HepG2 (cell line): ENCODE data around the gene SLC9B2. TPM values are rescaled to one million over a fixed set of nuclear protein-coding genes. Genes with fewer than 3 reads are reported as not detected.

Source experiments
- AHR ChIP-seq: IDR thresholded peaks from 2 replicates; pipeline ENCODE4 v1.6.1; 2018; ENCODE audit warnings: missing genetic modification reagents, missing compliant biosample characterization
- BCL3 ChIP-seq: sonication (generic); formaldehyde crosslinking; IDR thresholded peaks from 2 replicates; pipeline ENCODE4 v1.5.1; 2020; ENCODE audit warnings: mild to moderate bottlenecking, missing genetic modification reagents, moderate library complexity
- BRF2 ChIP-seq: sonication (generic); formaldehyde crosslinking; IDR thresholded peaks from 2 replicates; pipeline ENCODE4 v1.8.1; 2022; ENCODE audit warnings: mild to moderate bottlenecking, missing genetic modification reagents
- CC2D1A ChIP-seq: sonication (generic); formaldehyde crosslinking; IDR thresholded peaks from 2 replicates; pipeline ENCODE4 v1.8.1; 2023; ENCODE audit warnings: mild to moderate bottlenecking, missing genetic modification reagents
- CEBPG ChIP-seq: IDR thresholded peaks from 2 replicates; pipeline ENCODE4 v1.6.1; 2016
- DDIT3 ChIP-seq: sonication (generic); formaldehyde crosslinking; IDR thresholded peaks from 2 replicates; pipeline ENCODE4 v1.4.0; 2020; ENCODE audit warnings: mild to moderate bottlenecking, missing genetic modification reagents
- DNMT1 ChIP-seq: sonication (generic); formaldehyde crosslinking; IDR thresholded peaks from 2 replicates; pipeline ENCODE4 v1.5.1; 2020; ENCODE audit warnings: mild to moderate bottlenecking, missing genetic modification reagents
- HCFC1 ChIP-seq: fragments of 150-350 bp; IDR thresholded peaks from 2 replicates; pipeline ENCODE4 v1.6.1; 2014; ENCODE audit warnings: low read depth, low read length
- HDAC1 ChIP-seq: sonication (generic); formaldehyde crosslinking; IDR thresholded peaks from 2 replicates; pipeline ENCODE4 v1.5.1; 2020; ENCODE audit warnings: mild to moderate bottlenecking, missing genetic modification reagents
- HES4 ChIP-seq: sonication (generic); formaldehyde crosslinking; IDR thresholded peaks from 2 replicates; pipeline ENCODE4 v1.9.0; 2021; ENCODE audit warnings: mild to moderate bottlenecking, missing genetic modification reagents, borderline replicate concordance
- ISX ChIP-seq: sonication (generic); formaldehyde crosslinking; conservative IDR thresholded peaks from 2 replicates; pipeline ENCODE4 v1.5.0; 2020; ENCODE audit warnings: missing genetic modification reagents
- JUNB ChIP-seq: sonication (generic); formaldehyde crosslinking; IDR thresholded peaks from 2 replicates; pipeline ENCODE4 v1.8.0; 2022; ENCODE audit warnings: missing genetic modification reagents, mild to moderate bottlenecking, borderline replicate concordance
- KLF12 ChIP-seq: sonication (generic); formaldehyde crosslinking; IDR thresholded peaks from 2 replicates; pipeline ENCODE4 v1.4.0; 2020; ENCODE audit warnings: missing genetic modification reagents, borderline replicate concordance
- KLF9 ChIP-seq: IDR thresholded peaks from 2 replicates; pipeline ENCODE4 v1.6.1; 2016; ENCODE audit warnings: low read depth
- MAFK ChIP-seq, 2 experiments: IDR thresholded peaks in 1 of 2; conservative IDR thresholded peaks in 1 of 2; 2 replicates each; pipeline ENCODE4 v1.6.1; 2011; ENCODE audit warnings: improper control_type of control experiment in 2 of 2, low read length in 2 of 2
- MAX ChIP-seq: IDR thresholded peaks from 2 replicates; pipeline ENCODE4 v1.6.1; 2012; ENCODE audit warnings: inconsistent platforms
- SP4 ChIP-seq: sonication (generic); formaldehyde crosslinking; IDR thresholded peaks from 2 replicates; pipeline ENCODE4 v1.8.1; 2023; ENCODE audit warnings: mild to moderate bottlenecking, missing genetic modification reagents
- TAF1 ChIP-seq: sonication (generic); formaldehyde crosslinking; IDR thresholded peaks from 2 replicates; pipeline ENCODE4 v1.4.0; 2020; ENCODE audit warnings: missing genetic modification reagents
- TCF12 ChIP-seq, 2 experiments: fragments of 450-650 bp in 1 of 2; sonication (generic) in 1 of 2; formaldehyde crosslinking in 1 of 2; IDR thresholded peaks; 2 replicates each; pipeline versions ENCODE4 v1.6.1 to v1.8.0; 2017 to 2022; ENCODE audit warnings: antibody characterized with exemption in 1 of 2, mild to moderate bottlenecking in 1 of 2, missing genetic modification reagents in 1 of 2, moderate library complexity in 1 of 2
- U2AF1 ChIP-seq: fragments of 200-400 bp; formaldehyde crosslinking; optimal IDR thresholded peaks from 2 replicates; pipeline ENCODE3; 2017; ENCODE audit warnings: mild to moderate bottlenecking, low read depth, low read length
- ZBTB21 ChIP-seq: sonication (generic); formaldehyde crosslinking; IDR thresholded peaks from 2 replicates; pipeline ENCODE4 v1.4.0; 2020; ENCODE audit warnings: missing genetic modification reagents
- ZNF263 ChIP-seq: sonication (generic); formaldehyde crosslinking; IDR thresholded peaks from 2 replicates; pipeline ENCODE4 v1.4.0; 2020; ENCODE audit warnings: missing genetic modification reagents
- ZNF337 ChIP-seq: sonication (generic); formaldehyde crosslinking; IDR thresholded peaks from 2 replicates; pipeline ENCODE4 v1.5.1; 2020; ENCODE audit warnings: missing genetic modification reagents, low read depth, mild to moderate bottlenecking, borderline replicate concordance
- ZNF543 ChIP-seq: sonication (generic); formaldehyde crosslinking; IDR thresholded peaks from 2 replicates; pipeline ENCODE4 v1.4.0; 2020; ENCODE audit warnings: mild to moderate bottlenecking, missing genetic modification reagents
- ZNF556 ChIP-seq: sonication (generic); formaldehyde crosslinking; IDR thresholded peaks from 2 replicates; pipeline ENCODE4 v1.4.0; 2020; ENCODE audit warnings: mild to moderate bottlenecking, missing genetic modification reagents, borderline replicate concordance
- ZNF574 ChIP-seq: sonication (generic); formaldehyde crosslinking; IDR thresholded peaks from 2 replicates; pipeline ENCODE4 v1.4.0; 2020; ENCODE audit warnings: missing genetic modification reagents
- ZNF839 ChIP-seq: sonication (generic); formaldehyde crosslinking; IDR thresholded peaks from 2 replicates; pipeline ENCODE4 v1.4.0; 2020; ENCODE audit warnings: missing genetic modification reagents, mild to moderate bottlenecking, borderline replicate concordance
- polyA plus RNA-seq, 8 experiments: library from polyadenylated mRNA; depleted of rRNA in 3 of 8; stranded (reverse) in 7 of 8; unstranded in 1 of 8; fragments of >200 nt; fragmentation: Illumina TruSeq in 4 of 8; extraction: Trizol in 4 of 8; gene quantifications; 2 replicates each; pipeline versions ENCODE4 v1.2.1 to v1.2.3, GENCODE V29; 2011 to 2016; ENCODE audit warnings: low read depth in 4 of 8, missing spikeins in 1 of 8, mixed read lengths in 1 of 8; ENCODE audit not compliant: insufficient read depth in 1 of 8
- total RNA-seq, 5 experiments: library from RNA; depleted of rRNA; stranded (reverse); fragments of >200 nt; fragmentation: Illumina TruSeq; extraction: Trizol; gene quantifications; 2 replicates each; pipeline ENCODE4 v1.2.3, GENCODE V29; 2016; ENCODE audit warnings: low read depth in 1 of 5

Gene SLC9B2
- total and polyA plus RNA-seq, 2 of the 13 experiments (the other 11 are each of a cell fraction or from before 2014, with no cell fraction given), result 23.5 to 38.5 TPM

- TF ChIP-seq TCF12 (IDR thresholded peaks at IDR 0.05) (no peak), TCF12 (CRISPR knock-in tag; IDR thresholded peaks at IDR 0.05) (no peak; the same call in 1 of the 2 replicates), HES4 (no peak), U2AF1 (no peak), ZNF556 (CRISPR knock-in tag) (no peak), ZNF574 (CRISPR knock-in tag) (no peak), BCL3 (CRISPR knock-in tag) (no peak), KLF9 (no peak), MAX (no peak), KLF12 (CRISPR knock-in tag) (0 out of 2 replicates have a peak, but pooled peaks have one; percentile 11), MAFK (conservative IDR thresholded peaks at IDR 0.05 in 1 of 2, IDR thresholded peaks at IDR 0.05 in 1 of 2; ENCODE audit: low read length in 2 of 2) (no peak), ISX (CRISPR knock-in tag) (no peak), CEBPG (CRISPR knock-in tag) (no peak), BRF2 (CRISPR knock-in tag) (0 out of 2 replicates have a peak, but pooled peaks have one; percentile 4), ZNF337 (CRISPR knock-in tag) (no peak), TAF1 (CRISPR knock-in tag) (peak; percentile 44; the same call in 1 of the 2 replicates), HCFC1 (no peak), ZNF263 (peak; percentile 94), SP4 (CRISPR knock-in tag) (no peak), DDIT3 (CRISPR knock-in tag) (no peak), JUNB (CRISPR knock-in tag) (no peak), ZNF839 (CRISPR knock-in tag) (no peak), CC2D1A (CRISPR knock-in tag) (no peak), DNMT1 (CRISPR knock-in tag) (no peak), ZNF543 (CRISPR knock-in tag) (no peak), ZBTB21 (peak; percentile 24; the same call in 1 of the 2 replicates), HDAC1 (CRISPR knock-in tag) (no peak), AHR (CRISPR knock-in tag) (no peak)
Measured at GRCh38 chr4:103076747-103077347, at the start of gene SLC9B2 (continued).
